Measurements from ENCODE around the gene MST1.

DNA sequence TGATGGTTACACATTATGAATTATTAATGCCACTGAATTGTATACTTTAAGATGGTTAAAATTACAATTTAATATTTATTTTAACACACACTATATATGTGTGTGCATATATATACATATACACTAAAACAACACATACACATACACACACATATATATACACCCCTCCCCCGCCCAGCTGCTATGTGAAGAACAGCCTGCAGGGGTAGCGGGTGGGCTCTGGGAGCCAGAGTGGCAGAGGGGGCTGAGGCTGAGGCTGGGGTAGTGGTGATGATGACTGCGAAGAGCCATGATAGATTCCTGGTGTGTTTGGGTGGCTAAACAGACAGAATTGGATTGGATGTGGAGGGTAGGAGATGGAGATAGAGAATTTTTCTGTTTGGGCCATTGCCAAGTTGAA, 54.5 kb downstream of the MST1 start:
- TF ChIP-seq, protein P1, sequence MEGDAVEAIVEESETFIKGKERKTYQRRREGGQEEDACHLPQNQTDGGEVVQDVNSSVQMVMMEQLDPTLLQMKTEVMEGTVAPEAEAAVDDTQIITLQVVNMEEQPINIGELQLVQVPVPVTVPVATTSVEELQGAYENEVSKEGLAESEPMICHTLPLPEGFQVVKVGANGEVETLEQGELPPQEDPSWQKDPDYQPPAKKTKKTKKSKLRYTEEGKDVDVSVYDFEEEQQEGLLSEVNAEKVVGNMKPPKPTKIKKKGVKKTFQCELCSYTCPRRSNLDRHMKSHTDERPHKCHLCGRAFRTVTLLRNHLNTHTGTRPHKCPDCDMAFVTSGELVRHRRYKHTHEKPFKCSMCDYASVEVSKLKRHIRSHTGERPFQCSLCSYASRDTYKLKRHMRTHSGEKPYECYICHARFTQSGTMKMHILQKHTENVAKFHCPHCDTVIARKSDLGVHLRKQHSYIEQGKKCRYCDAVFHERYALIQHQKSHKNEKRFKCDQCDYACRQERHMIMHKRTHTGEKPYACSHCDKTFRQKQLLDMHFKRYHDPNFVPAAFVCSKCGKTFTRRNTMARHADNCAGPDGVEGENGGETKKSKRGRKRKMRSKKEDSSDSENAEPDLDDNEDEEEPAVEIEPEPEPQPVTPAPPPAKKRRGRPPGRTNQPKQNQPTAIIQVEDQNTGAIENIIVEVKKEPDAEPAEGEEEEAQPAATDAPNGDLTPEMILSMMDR (IDR thresholded peaks at IDR 0.05; ENCODE audit: low read length): no peak
- no peak for TF ChIP-seq EZH2 (IDR thresholded peaks at IDR 0.05; ENCODE audit: borderline replicate concordance, low read length)
